ENCODE measurements around the gene CFAP52.
"Not testable (repeated sequence)": the region's sequence is repeated elsewhere in the genome, so short reads cannot be mapped to it uniquely, and the experiment has no call there.

Gene CFAP52

DNA sequence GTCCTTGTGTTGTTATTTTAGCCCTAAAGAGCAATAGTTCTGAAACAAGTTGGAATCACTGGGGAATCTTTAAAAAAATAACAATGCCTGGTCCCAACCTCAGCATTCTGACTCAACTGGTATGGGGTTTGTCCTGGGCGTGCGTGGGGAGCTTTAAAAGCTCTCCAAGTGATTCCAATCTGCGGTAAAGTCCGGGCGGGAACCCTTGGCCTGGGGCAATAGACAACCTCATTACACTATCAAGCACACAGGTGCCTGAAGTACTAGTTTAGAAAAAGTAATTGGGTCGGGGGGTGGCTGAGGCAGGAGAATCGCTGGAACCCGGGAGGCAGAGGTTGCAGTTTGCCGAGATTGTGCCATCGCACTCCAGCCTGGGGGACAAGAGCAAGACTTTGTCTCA is 5.2 kb upstream of the CFAP52 start:
- no peak for DNase-seq (ENCODE audit: low read depth in 2 of 2)

DNA sequence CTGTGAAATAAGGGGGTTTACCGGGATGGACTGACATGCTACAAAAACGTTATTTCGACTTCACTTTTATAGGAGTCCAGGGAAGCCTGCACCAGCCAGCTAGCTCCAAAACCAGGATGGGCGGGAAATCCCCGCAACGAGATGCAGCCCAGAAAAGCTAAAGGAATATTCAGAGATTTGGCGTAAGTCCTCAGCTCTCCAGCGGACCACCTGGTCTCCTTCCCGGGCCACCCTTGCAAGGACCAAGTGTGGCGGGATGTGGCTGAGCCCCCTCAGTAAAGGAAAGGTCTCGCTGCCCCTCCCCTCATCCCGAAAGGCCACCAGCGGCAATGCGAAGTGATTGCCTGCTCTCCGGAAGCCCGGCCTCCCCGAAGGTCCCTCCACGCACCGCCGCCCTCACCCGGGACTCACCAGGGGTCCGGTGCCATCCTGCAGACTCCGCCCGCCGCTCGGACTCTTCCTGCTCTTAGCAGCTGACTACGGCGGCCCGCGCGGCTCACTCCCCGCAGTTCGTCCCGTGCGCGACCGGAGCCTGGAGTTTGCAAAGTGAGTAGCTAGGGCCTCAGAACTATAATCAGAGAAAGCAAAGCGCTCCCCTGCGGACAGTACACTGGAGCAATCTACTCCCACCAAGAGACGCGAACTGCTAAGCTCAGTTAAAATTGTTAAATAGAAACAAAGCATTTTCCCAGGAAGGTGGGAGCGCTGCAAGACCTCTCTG is 901 bp upstream of the CFAP52 start, which contains the start of gene STX8:
Gene STX8, minus strand, starts transcription at position 440 of the 721 bp plus-strand sequence. Its CDS starts 12 bp downstream, at position 428.
- DNase-seq (ENCODE audit: low read depth in 2 of 2) = peak; percentile 38 to 52

DNA sequence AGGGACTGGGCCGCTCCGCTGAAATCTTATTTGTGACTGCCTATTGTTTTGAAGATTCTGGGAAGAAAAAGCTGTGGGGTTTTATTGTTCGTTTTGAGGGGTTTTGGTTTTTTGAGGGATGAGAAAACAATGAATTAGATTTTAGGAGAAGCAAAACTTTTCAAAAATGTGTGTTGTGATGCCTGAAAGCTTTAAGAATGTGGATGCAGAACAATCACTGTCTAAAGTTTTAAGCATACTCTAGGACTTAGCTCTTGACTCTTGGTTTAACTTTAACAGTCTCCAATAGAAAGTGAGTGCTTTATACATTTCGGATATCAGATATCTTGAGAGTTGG is 899 bp downstream of the CFAP52 start:
- no peak for DNase-seq (ENCODE audit: low read depth in 2 of 2)

DNA sequence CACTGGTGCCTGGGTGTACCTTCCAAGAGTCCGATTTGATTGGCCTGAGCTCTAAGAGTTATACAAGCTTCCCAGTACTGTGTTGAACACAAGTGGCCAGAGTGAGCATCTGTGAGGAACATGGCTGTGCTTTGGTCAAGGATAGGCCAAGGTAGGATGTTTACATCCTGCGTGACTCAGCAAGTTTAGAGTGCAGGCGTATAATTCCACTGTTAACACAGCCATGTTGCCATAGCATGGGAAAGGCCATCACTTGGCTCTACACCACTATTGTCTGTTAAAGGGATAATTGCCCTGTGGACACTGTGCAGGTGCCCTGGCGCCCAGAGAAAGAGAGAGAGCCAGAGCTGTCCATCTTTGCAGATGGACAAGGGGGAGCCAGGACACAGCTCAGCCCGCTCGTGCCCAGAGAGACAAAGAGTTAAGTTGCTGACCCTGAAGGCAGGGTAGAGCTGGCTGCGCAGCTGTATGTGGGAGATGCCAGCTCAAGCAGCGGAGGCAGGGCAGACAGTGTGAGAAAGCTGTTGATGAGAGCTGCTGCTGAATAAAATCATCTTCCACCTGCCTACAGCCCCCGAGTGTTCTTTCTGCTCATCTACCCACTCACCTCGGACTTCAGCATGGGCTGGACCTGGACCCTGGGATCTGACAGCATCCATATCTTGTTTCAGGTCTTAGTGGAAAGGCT is 11.7 kb downstream of the CFAP52 start:
- no peak for DNase-seq (ENCODE audit: low read depth in 2 of 2)

DNA sequence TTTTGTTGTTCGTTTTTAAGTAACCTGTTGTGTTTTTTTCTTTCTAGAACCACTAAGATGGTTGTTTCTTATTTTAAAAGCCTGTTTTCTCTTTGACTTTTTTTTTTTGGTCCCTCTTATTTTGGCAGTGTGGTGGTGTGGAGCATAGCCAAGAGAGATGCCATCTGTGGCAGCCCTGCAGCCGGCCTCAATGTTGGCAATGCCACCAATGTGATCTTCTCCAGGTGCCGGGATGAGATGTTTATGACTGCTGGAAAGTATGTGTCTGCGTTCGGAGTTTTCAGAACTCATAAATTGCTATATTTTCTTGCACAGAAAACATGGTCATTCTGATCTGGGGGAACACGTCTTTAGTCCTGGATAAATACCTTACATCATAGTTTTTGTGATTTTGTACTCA is 17.6 kb downstream of the CFAP52 start:
- DNase-seq (ENCODE audit: low read depth in 2 of 2) = no peak

DNA sequence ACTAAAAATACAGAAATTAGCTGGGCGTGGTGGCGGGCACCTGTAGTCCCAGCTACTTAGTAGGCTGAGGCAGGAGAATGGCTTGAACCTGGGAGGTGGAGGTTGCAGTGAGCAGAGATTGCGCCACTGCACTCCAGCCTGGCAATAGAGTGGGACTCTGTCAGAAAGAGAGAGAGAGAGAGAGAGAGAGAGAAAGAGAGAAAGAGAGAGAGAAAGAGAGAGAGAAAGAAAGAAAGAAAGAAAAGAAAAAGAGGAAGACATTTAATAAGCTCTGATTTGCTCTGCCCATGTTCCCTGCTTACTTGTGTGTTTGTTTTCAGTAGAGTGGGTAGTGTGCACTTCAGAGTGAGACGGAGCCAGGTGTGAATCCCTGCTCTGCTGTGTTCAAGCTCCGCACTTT is 21.2 kb downstream of the CFAP52 start:
- DNase-seq (ENCODE audit: low read depth in 2 of 2) = not testable (repeated sequence)

DNA sequence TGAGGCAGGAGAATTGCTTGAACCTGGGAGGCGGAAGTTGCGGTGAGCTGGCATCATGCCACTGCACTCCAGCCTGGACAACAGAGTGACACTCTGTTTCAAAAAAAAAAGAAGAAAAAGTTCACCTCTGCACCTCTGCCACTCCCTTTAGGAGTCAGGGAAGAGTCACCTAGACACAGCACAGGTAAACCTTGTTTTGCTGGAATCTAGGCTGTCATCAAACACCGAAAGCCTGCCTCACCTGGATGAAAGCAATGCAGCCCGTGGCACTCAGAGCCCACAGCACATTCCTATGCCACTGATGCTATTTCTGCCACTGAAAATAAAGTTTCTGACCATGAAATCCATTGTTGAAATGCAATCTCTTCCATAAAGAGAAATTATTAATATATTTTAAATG is 22.2 kb downstream of the CFAP52 start:
- no peak for DNase-seq (ENCODE audit: low read depth in 2 of 2)

DNA sequence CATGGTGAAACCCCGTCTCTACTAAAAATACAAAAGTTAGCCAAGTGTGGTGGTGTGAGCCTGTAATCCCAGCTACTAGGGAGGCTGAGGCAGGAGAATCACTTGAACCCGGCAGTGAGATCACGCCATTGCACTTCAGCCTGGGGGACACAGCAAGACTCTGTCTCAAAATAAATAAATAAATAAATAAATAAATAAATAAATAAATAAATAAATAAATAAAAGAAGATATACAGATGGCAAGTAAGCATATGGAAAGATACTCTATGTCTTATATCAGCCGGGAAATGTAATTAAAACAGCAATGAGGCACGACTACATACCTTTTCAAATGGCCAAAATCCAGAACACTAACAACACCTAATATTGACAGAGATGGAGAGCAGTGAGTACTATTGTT is 28.1 kb downstream of the CFAP52 start:
- DNase-seq (ENCODE audit: low read depth in 2 of 2) = not testable (repeated sequence)

DNA sequence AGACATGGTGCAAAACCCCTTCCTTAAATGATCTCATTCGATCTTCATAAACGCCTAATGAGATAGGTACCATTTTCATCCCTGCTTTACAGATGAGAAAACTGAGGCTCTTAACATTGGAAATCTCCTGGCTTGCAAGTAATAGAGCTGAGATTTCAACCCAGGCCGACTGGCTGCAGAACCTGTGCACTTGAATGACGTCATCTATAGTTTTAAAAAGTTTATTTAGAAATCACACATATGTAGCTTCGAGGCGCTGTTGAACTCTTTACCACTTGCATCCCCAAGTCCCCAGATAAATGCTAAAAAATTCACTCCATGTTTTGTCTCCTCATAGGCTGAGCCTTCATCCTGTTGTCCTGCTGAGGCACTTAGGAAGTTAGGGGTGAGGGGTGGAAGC is 30.0 kb downstream of the CFAP52 start:
- DNase-seq (ENCODE audit: low read depth in 2 of 2) = no peak

DNA sequence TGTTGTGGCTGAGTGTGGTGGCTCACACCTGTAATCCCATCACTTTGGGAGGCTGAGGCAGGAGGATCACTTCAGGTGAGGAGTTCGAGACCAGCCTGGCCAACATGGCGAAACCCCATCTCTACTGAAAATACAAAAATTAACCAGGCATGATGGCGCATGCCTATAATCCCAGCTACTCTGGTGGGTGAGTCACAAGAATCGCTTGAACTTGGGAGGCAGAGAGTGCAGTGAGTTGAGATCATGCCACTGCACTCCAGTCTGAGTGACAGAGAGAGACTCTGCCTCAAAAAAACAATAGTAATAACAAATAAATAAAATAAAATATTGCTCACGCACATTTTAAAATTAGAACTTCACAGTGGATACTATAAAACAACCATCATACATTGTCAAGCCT is 30.6 kb downstream of the CFAP52 start:
- not testable (repeated sequence) for DNase-seq (ENCODE audit: low read depth in 2 of 2)

DNA sequence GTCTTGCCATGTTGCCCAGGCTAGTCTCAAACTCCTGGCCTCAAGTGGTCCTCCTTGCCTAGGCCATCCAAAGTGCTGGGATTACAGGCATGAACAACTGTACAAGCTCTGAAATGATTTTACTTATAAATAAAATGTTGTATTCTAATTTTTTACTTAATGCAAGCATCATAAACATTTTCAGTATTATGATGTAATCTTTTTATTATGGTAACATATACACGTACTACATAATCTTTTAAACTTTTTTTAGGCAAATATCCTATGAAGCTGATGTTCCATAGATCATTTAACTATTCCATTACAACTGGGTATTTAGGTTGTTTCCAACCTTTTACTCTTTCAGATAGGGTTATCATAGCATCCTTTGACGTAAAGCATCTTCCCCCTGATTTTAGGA is 35.1 kb downstream of the CFAP52 start:
- DNase-seq (ENCODE audit: low read depth in 2 of 2) = no peak

DNA sequence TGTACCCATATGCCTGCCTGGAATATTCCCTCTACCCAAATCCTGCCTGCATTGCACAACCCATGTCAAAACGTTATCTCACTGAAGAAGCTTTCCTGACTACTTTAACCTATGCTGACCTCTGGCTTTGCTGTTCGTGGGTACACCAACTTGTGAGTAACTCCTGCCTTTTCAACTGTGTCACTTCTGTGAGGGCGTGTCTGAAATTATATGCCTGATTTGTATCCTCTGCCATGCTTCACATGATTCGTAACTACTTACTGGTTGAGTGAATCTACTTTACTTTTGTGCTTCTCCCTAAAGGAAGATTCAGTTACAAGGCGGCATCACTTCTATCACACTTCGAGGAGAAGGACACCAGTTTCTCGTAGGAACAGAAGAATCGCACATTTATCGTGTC is 35.6 kb downstream of the CFAP52 start:
- no peak for DNase-seq (ENCODE audit: low read depth in 2 of 2)

DNA sequence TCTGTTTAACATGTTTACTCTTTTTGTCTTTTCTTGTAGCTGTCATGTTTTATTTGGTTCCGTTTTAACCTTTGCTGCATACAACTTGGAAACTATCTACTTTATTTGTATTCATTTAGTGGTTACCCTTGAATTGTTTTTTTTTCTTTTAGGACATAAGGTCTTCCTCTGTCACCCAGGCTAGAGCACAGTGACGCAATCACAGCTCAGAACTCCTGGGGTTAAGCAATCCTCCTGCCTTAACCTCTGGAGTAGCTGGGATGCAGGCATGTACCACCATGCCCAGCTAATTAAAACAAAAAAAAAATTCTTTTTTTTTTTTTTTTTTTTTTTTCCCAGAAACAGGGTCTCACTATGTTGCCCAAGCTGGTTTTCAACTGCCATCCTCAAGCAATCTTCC is 39.0 kb downstream of the CFAP52 start:
- DNase-seq (ENCODE audit: low read depth in 2 of 2) = no peak

DNA sequence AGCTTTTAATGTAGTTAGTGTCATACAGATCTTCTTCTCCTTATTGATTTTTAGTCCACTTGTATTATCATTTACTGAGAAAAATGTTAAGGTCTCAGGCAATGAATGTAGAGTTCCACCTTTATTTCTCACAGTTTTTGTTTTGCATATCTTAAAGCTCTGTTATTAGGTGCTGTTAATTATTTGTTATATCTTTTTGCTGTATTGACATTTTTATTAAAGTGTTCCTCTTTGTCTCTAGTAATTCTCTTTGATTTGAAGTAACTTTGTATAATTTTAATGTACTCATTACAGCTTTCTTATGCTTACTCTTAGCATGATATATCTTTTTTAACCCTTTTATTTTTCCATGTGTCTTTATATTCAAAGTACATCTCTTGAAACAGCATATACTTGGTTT is 46.5 kb downstream of the CFAP52 start:
- no peak for DNase-seq (ENCODE audit: low read depth in 2 of 2)

DNA sequence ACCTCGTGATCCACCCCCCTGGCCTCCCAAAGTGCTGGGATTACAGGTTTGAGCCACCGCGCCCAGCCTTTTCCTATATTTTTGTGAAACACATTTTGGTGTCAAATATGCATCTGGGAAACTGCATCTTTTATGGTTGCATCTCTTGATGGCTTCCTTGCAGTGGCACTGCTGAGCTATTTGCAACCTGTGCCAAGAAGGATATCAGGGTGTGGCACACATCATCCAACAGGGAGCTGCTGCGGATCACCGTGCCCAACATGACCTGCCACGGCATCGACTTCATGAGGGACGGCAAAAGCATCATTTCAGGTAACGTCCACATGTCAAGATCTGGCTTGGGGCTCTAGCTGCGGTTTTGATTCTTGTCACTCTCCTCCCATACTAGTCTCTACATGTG is 52.1 kb downstream of the CFAP52 start:
- no peak for DNase-seq (ENCODE audit: low read depth in 2 of 2)

DNA sequence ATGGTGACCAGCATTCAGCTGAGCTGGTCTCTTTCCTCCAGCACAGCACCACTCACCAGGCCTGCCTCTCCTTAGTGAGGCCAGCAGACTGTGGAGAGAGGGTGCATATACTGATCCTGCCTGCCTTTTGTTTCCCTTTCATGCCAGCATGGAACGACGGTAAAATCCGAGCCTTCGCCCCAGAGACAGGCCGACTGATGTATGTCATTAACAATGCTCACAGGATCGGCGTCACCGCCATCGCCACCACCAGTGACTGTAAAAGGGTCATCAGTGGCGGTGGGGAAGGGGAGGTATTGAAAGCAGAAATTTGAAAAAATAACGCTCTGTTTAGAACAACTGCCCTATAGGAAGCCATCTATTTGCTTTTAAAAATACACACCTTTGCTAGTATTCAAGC is 56.3 kb downstream of the CFAP52 start:
- DNase-seq (ENCODE audit: low read depth in 2 of 2) = no peak

DNA sequence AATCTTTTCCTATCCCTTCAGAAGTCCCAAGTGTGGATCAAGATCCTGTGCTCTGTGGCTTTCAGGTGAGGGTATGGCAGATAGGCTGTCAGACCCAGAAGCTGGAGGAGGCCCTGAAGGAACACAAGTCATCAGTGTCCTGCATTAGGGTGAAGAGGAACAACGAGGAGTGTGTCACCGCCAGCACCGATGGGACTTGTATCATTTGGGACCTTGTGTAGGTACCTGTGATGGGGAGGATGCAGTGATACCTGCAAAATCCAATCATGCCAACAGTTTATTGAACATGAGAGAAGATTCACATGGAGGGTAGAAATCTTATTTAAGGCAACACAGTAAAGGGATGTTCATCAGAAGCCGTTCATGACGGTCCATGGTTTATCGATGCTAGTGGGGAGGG is 58.9 kb downstream of the CFAP52 start:
- DNase-seq (ENCODE audit: low read depth in 2 of 2) = no peak

DNA sequence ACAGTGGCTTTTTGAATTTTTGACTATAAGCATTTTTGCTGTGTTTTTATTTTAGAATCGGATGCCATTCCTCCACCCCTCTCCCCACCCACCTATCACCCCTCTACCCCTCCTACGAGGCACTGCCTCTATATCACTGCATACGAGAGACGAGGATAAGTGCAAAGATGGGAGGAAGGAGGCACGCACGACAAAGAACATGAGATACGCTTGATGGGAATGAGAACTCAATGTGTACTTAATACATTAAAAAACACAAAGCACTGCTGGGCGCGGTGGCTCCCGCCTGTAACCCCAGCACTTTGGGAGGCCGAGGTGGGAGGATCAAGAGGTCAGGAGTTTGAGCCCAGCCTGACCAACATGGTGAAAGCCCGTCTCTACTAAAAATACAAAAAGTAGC is 60.1 kb downstream of the CFAP52 start:
- no peak for DNase-seq (ENCODE audit: low read depth in 2 of 2)

DNA sequence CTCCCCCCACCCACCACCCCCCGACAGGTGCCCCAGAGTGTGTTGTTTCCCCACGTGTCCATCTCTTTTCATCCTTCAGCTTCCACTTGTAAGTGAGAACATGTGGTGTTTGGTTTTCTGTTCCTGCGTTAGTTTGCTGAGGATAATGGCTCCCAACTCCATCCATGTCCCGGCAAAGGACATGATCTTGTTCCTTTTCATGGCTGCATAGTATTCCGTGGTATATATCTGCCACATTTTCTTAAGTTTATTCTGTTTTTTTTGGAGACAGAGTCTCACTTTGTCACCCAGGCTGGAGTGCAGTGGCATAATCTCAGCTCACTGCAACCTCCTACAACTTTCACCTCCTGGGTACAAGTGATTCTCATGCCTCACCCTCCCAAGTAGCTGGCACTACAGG is 63.9 kb downstream of the CFAP52 start:
- DNase-seq (ENCODE audit: low read depth in 2 of 2) = not testable (repeated sequence)

DNA sequence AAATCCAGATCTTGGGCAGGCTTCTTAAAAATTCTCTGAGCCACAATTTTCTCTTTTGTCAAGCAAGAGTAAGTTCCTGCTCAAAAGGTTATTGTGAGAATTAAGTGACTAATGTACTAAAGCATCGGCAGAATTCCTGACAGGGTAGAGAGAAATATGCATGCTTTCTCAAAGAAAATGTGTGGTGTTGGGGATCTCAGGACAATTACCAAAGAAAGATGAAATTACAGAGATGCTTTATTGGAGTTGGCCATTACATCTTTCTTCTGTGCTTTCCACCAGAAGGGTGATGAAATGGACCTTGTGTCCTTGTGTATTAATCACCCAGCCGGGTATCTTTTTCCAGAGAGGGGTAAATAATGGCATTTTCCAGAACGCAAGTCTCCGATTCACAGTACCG is 67.2 kb downstream of the CFAP52 start:
- no peak for DNase-seq (ENCODE audit: low read depth in 2 of 2)

DNA sequence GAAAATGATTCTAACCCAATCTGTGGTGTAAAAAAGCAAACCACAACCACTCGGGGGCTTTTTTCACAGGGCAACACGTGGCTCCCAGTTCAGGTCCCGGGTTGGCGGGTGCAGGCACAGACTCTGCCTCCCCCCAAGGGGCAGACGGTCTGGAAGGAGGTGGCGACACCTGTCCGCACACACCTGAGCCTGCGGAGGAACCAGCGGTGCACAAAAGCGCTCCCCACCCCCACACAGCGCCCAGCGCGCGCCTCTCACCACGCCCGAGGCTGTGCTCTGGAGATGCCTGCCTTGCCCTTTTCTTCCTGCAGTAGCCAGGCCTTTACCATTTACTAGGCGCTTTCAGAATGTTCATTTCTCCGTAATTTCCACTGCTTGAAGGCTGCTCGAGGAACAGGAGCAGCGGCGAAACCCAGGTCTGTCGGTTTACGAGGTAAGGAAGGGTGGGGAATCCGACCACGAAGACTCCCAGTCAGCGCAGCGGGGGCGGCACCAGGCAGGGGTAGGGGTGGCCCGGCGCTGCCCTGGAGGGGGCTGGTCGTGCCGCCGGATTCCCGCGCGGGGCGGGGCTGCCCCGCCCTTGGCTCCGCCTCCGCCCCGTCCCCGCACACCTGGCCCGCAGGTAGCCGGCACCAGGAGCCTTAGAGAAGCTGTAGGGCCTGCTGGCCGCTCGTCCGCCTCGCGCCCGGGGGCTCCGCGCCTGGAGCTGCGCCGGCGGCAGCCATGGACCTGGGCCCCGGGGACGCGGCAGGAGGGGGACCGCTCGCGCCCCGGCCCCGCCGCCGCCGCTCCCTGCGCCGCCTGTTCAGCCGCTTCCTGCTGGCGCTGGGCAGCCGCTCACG is 68.7 kb downstream of the CFAP52 start, which contains the start of gene USP43:
Gene USP43, plus strand, starts transcription at position 608 of the 842 bp plus-strand sequence. Its CDS starts 116 bp downstream, at position 724.
- no peak for DNase-seq (ENCODE audit: low read depth in 2 of 2)

DNA sequence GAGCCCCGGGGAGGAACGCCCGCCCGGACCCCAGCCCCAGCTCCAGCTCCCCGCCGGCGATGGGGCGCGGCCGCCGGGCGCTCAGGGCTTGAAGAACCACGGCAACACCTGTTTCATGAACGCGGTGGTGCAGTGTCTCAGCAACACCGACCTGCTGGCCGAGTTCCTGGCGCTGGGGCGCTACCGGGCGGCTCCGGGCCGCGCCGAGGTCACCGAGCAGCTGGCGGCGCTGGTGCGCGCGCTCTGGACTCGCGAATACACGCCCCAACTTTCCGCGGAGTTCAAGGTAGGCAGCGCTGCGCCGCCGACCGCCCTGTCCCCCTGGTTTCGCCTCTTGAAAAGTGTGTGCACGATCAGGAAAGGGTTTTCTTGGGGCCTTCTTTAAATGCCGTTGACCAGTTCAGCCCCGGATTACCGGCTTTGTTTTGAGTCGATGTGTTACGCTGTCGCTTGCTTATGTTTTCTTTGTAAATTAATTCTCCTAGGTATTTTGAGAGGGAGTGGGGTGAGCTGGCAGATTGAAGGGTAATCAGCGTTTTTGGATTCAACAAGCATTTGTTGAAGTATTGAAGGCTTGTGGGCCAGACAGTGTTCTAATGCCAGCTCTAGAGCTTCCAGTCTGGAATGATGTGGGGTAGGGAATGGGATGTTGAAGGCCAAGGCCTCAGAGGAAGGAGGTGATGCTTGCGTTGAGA is 69.6 kb downstream of the CFAP52 start:
- DNase-seq (ENCODE audit: low read depth in 2 of 2) = no peak

Measured in activated CD8-positive, alpha-beta memory T cell treated with anti-CD3 and anti-CD28 coated beads for 4 hours (primary cell).